ENCODE measurements around the gene HRH1. TPM values are rescaled to one million over a fixed set of nuclear protein-coding genes. Genes with fewer than 3 reads are reported as not detected.

The HRH1 gene
- total RNA-seq, 1 experiment from 2014 or later, result 16.7 TPM

DNA sequence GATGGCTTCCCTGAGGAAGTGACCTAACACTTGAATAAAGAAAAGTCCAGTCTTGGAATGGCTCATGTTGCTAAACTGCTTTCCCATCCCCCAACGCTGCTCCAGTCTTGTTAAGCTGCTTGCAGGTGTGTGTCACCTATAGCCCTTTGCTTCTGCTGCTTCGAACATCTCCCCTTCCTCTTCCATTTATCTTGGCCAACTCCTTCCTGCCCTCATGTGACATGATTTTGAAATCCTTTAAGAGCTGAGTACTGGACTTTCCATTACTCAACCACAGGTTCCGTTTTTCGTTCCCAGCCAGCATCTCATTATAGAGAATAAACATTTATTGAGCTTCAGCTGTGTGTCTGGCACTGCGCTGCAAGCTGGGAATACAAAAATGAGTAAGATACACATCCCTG lies 119.6 kb downstream of the HRH1 start:
- no peak for DNase-seq (ENCODE audit: low read depth)

- no peak for DNase-seq (ENCODE audit: low read depth)
Measured at GRCh38 chr3:11274566-11275142, 120.4 kb downstream of the HRH1 start.

GRCh38 chr3:11275926-11276325 lies 121.6 kb downstream of the HRH1 start:
- no peak for DNase-seq (ENCODE audit: low read depth)

DNA sequence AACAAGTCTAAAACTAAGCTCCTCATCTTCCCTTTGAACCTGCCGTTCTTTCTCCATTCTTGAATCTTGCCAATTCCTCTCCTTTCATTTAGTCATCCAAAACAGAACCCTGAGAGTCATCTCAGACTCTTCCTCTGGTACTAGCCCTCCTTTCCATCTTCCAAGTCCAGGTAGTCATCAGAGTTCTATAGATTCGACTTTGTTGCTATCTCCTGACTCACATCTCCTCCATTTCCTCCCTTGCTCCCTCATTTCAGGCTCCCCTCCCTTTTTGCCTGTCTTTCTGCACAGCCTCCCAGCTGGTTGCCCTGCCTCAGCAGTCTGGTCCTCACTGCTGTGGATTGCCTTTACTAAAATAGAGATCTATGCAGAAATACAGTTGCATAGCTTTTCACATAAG lies 122.6 kb downstream of the HRH1 start:
- DNase-seq (ENCODE audit: low read depth), result peak; percentile 67

GRCh38 chr3:11282250-11283138 lies 128.2 kb downstream of the HRH1 start:
- DNase-seq (ENCODE audit: low read depth), result no peak

- no peak for DNase-seq (ENCODE audit: low read depth)
Measured at GRCh38 chr3:11283139-11283475, 128.8 kb downstream of the HRH1 start.

GRCh38 chr3:11284011-11284410 lies 129.7 kb downstream of the HRH1 start:
- no peak for DNase-seq (ENCODE audit: low read depth)

DNA sequence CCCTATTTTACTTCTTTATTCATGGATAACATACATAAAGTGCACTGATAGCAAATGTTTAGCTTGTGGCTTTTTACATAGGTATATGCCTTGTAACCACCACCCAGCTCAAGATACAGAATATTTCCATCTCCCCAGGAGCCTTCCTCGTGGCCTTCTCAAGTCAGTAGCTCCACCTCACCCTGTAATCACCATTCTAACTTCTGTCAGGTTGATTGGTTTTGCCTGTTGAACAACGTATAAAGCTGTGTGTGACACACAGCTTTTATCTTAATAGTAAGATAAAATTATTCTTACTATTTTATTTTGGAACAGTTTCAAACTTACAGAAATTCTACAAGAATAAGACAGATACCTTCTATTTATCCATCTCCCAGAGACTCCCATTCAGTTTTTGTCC lies 131.2 kb downstream of the HRH1 start:
- DNase-seq (ENCODE audit: low read depth), result no peak

DNA sequence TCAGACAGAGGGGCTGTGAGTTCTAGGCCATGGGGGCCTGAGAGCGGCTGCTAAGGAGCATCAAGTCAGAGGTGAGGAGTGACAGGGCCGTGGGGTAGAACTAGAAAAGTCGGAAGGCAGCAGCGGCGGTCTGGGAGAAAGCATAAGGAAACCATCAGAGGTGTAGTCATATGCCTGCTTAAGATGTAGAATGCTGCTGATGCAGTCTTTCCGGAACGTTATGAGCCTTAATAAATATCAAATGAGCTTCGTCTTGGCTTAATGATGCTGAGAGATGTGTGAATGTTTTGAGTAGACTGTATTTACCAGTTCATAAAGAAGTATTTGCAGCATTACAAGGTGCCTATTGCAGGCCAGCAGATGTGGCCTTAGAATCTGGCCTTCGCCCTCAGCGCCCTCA lies 133.1 kb downstream of the HRH1 start:
- no peak for DNase-seq (ENCODE audit: low read depth)

- DNase-seq (ENCODE audit: low read depth), result peak; percentile 49
Measured at GRCh38 chr3:11288021-11288491, 133.8 kb downstream of the HRH1 start.

GRCh38 chr3:11288786-11289637 lies 134.7 kb downstream of the HRH1 start:
- peak; percentile 98 for DNase-seq (ENCODE audit: low read depth)

- DNase-seq (ENCODE audit: low read depth), result no peak
Measured at GRCh38 chr3:11289864-11290263, 135.6 kb downstream of the HRH1 start.

DNA sequence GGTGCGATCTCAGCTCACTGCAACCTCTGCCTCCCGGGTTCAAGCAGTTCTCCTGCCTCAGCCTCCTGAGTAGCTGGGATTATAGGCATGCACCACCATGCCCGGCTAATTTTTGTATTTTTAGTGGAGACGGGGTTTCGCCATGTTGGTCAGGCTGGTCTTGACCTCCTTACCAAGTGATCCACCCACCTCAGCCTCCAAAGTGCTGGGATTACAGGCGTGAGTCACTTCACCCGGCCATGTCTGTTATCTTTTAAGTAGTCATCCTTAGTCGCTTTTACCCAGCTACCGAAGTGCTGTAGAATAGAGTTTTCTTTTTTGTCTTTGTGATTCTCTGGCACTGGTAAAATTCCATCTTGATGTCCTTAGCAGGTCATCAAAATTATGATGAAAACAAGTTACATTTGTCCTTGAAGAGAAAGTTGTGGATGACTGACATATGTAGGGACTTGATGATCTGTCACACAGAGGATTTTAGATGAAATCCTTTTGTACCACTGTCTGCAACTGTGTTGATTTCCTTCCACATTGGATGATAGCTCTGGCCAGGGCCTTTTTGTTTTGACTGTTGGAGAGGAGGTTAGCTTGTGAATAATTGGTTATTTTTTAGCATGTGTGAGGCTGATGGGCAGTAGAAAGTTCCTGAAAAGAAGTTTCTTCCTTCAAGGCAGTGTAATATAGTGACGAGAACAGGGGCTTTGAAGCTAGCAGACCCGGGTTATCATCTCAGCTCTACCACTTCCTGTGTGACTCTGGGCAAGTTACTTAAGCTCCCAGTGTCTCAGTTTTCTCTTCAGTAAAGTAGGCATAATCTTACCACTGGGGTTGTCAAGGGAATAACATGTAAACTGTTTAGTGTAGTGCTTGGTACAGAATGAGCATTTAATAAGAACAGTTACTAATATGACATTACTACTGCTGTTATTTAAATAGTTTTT lies 136.7 kb downstream of the HRH1 start:
- peak; percentile 76 for DNase-seq (ENCODE audit: low read depth)

GRCh38 chr3:11291808-11292207 lies 137.5 kb downstream of the HRH1 start:
- no peak for DNase-seq (ENCODE audit: low read depth)

- DNase-seq (ENCODE audit: low read depth), result no peak
Measured at GRCh38 chr3:11297126-11297525, 142.8 kb downstream of the HRH1 start.

- DNase-seq (ENCODE audit: low read depth), result no peak
Measured at GRCh38 chr3:11300970-11301369, 146.7 kb downstream of the HRH1 start.

GRCh38 chr3:11302444-11302843 lies 148.2 kb downstream of the HRH1 start:
- DNase-seq (ENCODE audit: low read depth), result no peak

DNA sequence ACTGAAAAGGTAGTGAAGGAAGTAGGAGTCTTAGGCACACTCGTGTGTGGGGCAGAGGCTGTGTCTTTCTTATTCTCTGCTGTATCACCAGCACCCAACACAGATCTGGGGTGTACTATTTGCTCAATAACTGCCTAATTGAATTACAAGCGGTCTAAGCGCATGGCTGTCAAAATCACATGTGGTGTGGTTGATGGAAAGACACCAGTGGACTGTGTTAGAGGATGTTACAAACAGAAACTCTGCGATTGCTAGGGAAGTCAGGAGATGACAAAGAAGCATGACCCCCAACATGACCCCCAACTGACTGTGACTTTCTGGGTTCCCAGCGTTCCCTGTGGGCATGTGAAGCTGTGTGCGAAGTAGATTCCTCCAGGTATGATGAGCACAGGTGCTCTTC lies 149.9 kb downstream of the HRH1 start:
- no peak for DNase-seq (ENCODE audit: low read depth)

GRCh38 chr3:11305509-11305908 lies 151.2 kb downstream of the HRH1 start:
- peak; percentile 27 for DNase-seq (ENCODE audit: low read depth)

GRCh38 chr3:11306817-11307589 lies 152.7 kb downstream of the HRH1 start:
- DNase-seq (ENCODE audit: low read depth), result peak; percentile 97

All from HT1080 (cell line).